Large intestine (tissue), 3 donors: ENCODE measurements around the gene BCL7A. TPM values are rescaled to one million over a fixed set of nuclear protein-coding genes. Genes with fewer than 3 reads are reported as not detected.

Source experiments
- DNase-seq, 2 donors: peaks; one replicate each; pipeline versions ENCODE4 v3.0.0 to v3.0.0-alpha.2; 2013
- H3K27ac ChIP-seq: one replicate; pipeline ENCODE4 v1.5.1; 2013; ENCODE audit warnings: low read length
- H3K27me3 ChIP-seq: 2 replicates; pipeline ENCODE4 v1.6.1; 2013; ENCODE audit warnings: low read length; ENCODE audit not compliant: control insufficient read depth, insufficient read depth
- H3K36me3 ChIP-seq: 2 replicates; pipeline ENCODE4 v1.6.1; 2013; ENCODE audit warnings: low read length; ENCODE audit not compliant: control insufficient read depth, insufficient read depth
- H3K4me1 ChIP-seq: one replicate; pipeline ENCODE4 v1.6.1; 2013; ENCODE audit warnings: low read length; ENCODE audit not compliant: control insufficient read depth, insufficient read depth
- H3K4me3 ChIP-seq: one replicate; pipeline ENCODE4 v1.5.1; 2013; ENCODE audit warnings: low read length
- H3K9me3 ChIP-seq: one replicate; pipeline ENCODE4 v1.6.1; 2013; ENCODE audit warnings: mild to moderate bottlenecking, low read depth, low read length, moderate library complexity; ENCODE audit not compliant: control insufficient read depth
- WGBS: methylation state at CpG from one replicate; pipeline ENCODE4 v1.1.5; 2013; ENCODE audit warnings: low lambda C conversion rate; ENCODE audit not compliant: insufficient coverage; 5-methylcytosine and 5-hydroxymethylcytosine counted together
- polyA plus RNA-seq: library from polyadenylated mRNA; unstranded; fragments of 120-200 nt; gene quantifications from one replicate; pipeline ENCODE4 v1.2.1, GENCODE V29; 2013

The BCL7A gene
- polyA plus RNA-seq, 1 donor, result 11.5 TPM

DNA sequence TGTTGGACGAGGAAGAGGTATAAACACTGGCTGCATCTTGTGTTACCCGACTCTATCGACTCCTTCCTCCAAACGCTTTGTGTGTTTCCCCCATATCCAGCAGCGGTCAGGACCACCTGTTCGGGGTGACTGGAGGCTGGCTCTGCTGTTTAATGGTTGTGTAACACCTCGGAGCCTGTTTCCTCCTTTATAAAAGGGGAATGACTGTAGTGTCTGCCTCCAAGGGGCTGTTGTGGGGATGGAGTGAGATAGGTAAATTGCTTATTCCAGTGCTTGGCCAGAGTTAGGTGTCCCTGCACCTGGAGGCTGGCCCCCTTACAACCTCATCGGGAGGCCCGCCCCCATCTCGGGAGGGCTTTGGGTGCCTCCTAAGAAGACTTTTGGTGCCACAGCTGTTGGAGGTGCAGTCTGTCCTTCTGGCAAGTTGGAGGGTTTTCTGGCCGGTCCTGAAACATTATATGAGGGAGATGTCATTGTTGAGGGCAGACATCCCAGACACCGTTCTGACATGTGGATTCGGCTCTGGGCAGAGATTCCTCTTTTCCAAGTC, 57.9 kb downstream of the BCL7A start:
- Histone ChIP-seq H3K4me3 (peak overlapping the region; percentile 85), H3K36me3 (peaks cover 10% of the 10 kb centered on the region), H3K9me3 (no peaks in the 10 kb centered on the region), H3K27me3 (no peaks in the 10 kb centered on the region), H3K4me1 (peaks cover 37% of the 10 kb centered on the region), H3K27ac (peak overlapping the region; percentile 55)
- DNase-seq, result no peak
- no CpG with 5 or more reads among the region's 13 CpGs for WGBS

- H3K4me1 ChIP-seq, result peaks cover 37% of the 10 kb centered on the region
Observed at GRCh38 chr12:122080149-122081082, 58.7 kb downstream of the BCL7A start.

GRCh38 chr12:122081083-122081696, 59.5 kb downstream of the BCL7A start:
- WGBS, result no CpG with 5 or more reads among the region's 9 CpGs
- no peak for DNase-seq
- peak overlapping the region; percentile 85 for H3K4me3 ChIP-seq
- peaks cover 37% of the 10 kb centered on the region for H3K4me1 ChIP-seq
- no peaks in the 10 kb centered on the region for H3K27me3 ChIP-seq
- H3K9me3 ChIP-seq, result no peaks in the 10 kb centered on the region
- peak overlapping the region; percentile 61 for H3K27ac ChIP-seq
- peaks cover 24% of the 10 kb centered on the region for H3K36me3 ChIP-seq

More at GRCh38 chr12:122080149-122081082, 58.7 kb downstream of the BCL7A start:
- Histone ChIP-seq H3K9me3 (no peaks in the 10 kb centered on the region), H3K4me3 (peak overlapping the region; percentile 85), H3K36me3 (peaks cover 16% of the 10 kb centered on the region), H3K27ac (peak overlapping the region; percentile 61), H3K27me3 (no peaks in the 10 kb centered on the region)
- 3% methylated on average over 6 of the region's 18 CpGs for WGBS
- peak in 1 of 2 donors; percentile 58 for DNase-seq

DNA sequence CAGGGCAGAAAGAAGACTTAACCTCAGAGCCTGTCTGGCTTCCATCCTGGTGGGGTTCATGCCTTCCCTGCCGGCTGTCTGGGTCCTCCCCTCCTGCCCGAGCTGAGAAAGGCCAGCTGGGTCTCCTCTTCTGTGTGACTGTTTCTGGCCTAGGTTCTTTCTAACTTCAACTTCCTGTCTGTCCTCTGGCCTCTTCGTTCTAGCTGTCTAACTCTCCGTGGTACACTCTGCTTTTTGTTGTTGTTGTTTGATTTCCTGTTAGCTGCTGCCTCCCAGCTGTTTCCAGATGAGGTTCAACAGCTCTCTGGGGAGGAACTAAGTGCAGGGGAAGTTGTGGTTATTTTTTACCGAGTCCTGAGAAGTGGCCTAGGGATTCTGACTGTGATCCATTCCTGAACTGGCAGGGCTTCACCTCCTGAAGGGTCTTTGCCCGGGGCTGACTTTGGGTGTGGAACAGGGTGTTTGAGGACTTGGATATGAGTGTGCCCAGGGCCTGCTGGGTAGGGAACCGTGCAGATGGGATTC, 60.1 kb downstream of the BCL7A start:
- Histone ChIP-seq H3K27me3 (no peaks in the 10 kb centered on the region), H3K36me3 (peaks cover 29% of the 10 kb centered on the region), H3K27ac (peak overlapping the region; percentile 61), H3K4me3 (peak overlapping the region; percentile 85), H3K9me3 (no peaks in the 10 kb centered on the region), H3K4me1 (peaks cover 39% of the 10 kb centered on the region)
- peak in 1 of 2 donors; percentile 64 for DNase-seq
- no CpG with 5 or more reads among the region's 7 CpGs for WGBS

DNA sequence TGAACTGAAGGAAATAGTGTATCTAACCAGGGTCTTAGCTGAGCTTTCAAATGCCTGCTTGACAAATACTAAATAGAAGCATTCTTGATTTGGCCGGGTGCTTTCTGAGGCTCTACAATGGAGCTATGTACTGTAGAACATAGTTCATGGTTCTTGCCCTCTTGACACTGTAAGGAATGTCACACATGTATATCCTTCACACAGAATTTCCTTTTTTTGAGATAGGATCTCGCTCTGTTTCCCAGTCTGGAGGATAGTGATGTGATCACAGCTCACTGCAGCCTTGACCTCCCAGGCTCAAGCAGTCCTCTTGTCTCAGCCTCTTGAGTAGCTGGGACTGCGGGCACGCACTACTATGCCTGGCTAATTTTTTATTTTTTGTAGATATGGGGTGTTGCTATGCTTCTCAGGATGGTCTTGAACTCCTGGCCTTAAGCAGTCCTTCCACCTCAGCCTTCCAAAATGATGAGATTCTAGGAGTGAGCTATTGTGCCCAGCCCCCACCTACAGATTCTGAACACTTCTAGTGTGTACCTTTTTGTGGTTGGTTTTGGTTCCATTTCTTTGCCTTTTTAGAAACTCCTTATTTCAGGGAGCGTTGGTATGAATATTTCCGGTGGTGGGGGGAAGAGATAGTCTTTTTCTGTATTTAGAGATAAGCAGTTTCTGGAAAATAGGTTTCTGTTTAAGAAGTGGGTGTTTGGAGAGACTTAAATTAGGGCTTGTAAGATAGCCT, 61.1 kb downstream of the BCL7A start:
- H3K27ac ChIP-seq, result no peak overlapping the region
- no peak overlapping the region for H3K4me3 ChIP-seq
- no peaks in the 10 kb centered on the region for H3K27me3 ChIP-seq
- DNase-seq, result no peak
- H3K36me3 ChIP-seq, result peaks cover 39% of the 10 kb centered on the region
- H3K9me3 ChIP-seq, result no peaks in the 10 kb centered on the region
- WGBS, result 82% methylated on average over 2 of the region's 6 CpGs
- H3K4me1 ChIP-seq, result peaks cover 38% of the 10 kb centered on the region

- Histone ChIP-seq H3K4me1 (peaks cover 35% of the 10 kb centered on the region), H3K27me3 (no peaks in the 10 kb centered on the region)
Observed at GRCh38 chr12:122084857-122085405, 63.2 kb downstream of the BCL7A start.

DNA sequence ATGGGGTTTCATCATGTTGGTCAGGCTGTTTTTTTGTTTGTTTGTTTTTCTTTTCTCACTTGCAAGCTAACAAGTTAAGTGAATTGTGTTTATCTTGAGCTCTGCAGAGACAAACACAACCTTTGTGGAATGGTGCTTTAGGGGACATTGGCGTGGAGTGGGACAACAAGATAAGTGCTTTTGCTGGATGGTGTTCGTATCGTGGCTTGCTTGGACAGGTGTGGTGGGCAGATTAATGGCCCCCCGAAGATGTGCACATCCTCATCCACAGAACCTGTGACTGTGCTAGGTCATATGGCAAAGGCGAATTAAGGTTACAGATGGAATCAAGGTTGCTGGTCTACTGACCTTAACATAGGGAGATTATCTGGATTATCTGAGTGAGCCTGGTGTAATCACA, 63.9 kb downstream of the BCL7A start:
- H3K27ac ChIP-seq, result no peak overlapping the region
- H3K36me3 ChIP-seq, result peaks cover 50% of the 10 kb centered on the region
- no CpG with 5 or more reads among the region's 5 CpGs for WGBS
- no peaks in the 10 kb centered on the region for H3K27me3 ChIP-seq
- H3K4me3 ChIP-seq, result no peak overlapping the region
- no peak for DNase-seq
- peaks cover 35% of the 10 kb centered on the region for H3K4me1 ChIP-seq
- no peaks in the 10 kb centered on the region for H3K9me3 ChIP-seq

More at GRCh38 chr12:122084857-122085405, 63.2 kb downstream of the BCL7A start:
- no peak for DNase-seq
- H3K9me3 ChIP-seq, result no peaks in the 10 kb centered on the region
- H3K36me3 ChIP-seq, result peaks cover 50% of the 10 kb centered on the region
- H3K4me3 ChIP-seq, result no peak overlapping the region
- 100% methylated on average over 3 of the region's 13 CpGs for WGBS
- H3K27ac ChIP-seq, result no peak overlapping the region

DNA sequence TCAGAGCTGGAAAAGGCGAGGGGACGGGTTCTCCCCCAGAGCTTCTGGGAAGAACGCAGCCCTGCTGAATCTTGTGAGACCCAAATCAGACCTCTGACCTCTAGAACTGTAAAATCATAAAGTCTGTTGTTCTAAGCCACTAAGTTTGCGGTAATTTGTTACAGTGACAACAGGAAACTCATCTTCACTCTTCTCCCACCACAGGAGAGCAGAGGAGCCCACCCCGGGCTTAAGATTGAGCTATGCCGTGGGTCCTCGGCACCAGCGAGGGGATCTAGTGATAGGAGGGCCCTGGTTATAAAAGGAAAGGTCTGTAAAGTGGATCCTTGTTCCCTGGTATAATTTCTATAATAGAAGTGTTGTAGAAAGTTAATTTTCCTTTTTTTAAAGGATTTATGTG, 64.4 kb downstream of the BCL7A start:
- WGBS, result no CpG with 5 or more reads among the region's 8 CpGs
- no peaks in the 10 kb centered on the region for H3K27me3 ChIP-seq
- DNase-seq, result no peak
- no peaks in the 10 kb centered on the region for H3K9me3 ChIP-seq
- peaks cover 32% of the 10 kb centered on the region for H3K4me1 ChIP-seq
- H3K36me3 ChIP-seq, result peaks cover 50% of the 10 kb centered on the region
- no peak overlapping the region for H3K27ac ChIP-seq
- H3K4me3 ChIP-seq, result no peak overlapping the region

GRCh38 chr12:122086641-122087285, 65.1 kb downstream of the BCL7A start:
- Histone ChIP-seq H3K4me3 (no peak overlapping the region), H3K9me3 (no peaks in the 10 kb centered on the region), H3K4me1 (peaks cover 26% of the 10 kb centered on the region), H3K36me3 (peaks cover 50% of the 10 kb centered on the region), H3K27me3 (no peaks in the 10 kb centered on the region), H3K27ac (no peak overlapping the region)
- no peak for DNase-seq
- WGBS, result 92% methylated on average over 2 of the region's 18 CpGs
